ENCODE data around the gene AGBL5.

DNA sequence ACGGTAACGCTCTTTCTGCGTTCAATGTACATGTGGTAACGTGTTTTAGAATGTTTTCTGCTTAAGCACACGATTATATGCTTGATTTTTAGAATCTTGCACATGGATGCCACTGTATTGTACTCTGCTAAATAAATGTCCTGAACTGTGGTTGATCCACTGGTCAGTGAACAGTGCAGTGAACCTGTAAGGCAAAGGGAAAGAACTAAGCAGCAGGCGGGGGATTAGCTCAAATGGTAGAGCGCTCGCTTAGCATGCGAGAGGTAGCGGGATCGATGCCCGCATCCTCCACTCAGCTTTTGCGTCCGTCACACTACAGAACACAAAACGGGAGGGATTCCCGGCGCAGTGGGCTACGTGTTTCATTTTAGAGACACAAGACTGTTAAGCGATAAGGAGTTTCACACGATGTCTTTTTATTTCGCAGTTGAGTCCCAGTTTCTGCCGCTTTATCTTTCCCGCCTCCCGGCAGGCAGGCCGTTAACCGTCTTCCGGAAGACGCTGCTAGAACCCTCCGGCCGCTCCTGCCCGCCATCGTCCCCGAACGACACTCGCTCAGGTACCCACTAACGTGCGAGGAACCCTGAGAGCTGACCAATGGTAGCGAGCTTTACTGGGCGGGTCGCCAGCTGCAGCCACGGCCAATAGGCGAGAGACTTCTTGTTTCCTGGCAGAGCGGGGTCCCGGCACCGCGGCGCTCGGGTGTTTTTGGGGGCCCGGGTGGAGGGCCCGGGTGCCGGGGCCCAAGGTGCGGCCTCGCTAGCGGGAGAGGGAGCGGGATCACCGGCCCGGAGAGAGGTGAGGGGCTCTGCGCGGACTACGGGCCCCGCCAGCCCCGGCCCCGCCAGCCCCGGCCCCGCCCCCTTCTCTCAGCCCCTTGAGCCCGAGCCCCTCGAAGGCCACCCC is at the start of gene AGBL5:
- TF ChIP-seq CTCF (IDR thresholded peaks at IDR 0.05) (no peak), ZFX (IDR thresholded peaks at IDR 0.05; ENCODE audit: borderline replicate concordance) (no peak)

All from 22Rv1 (cell line).